GM12878 (cell line): ENCODE measurements around the gene DTX1. TPM values are rescaled to one million over a fixed set of nuclear protein-coding genes. Genes with fewer than 3 reads are reported as not detected.

Experiments
- CREM ChIP-seq: IDR thresholded peaks from 2 replicates; pipeline ENCODE4 v1.6.1; 2014; ENCODE audit warnings: antibody characterized with exemption, low read depth
- EED ChIP-seq: sonication (generic); IDR thresholded peaks from 2 replicates; pipeline ENCODE4 v1.6.1; 2016; ENCODE audit warnings: antibody characterized with exemption, low read depth
- MTA3 ChIP-seq: IDR thresholded peaks from 2 replicates; pipeline ENCODE4 v1.6.1; 2012; ENCODE audit warnings: low read length, inconsistent platforms, borderline replicate concordance
- NFYB ChIP-seq: IDR thresholded peaks from 2 replicates; pipeline ENCODE4 v1.6.1; 2011; ENCODE audit warnings: low read depth, mild to moderate bottlenecking, low read length, improper control_type of control experiment, moderate library complexity; ENCODE audit not compliant: insufficient read depth
- NR2C1 ChIP-seq: fragments of 450-650 bp; IDR thresholded peaks from 2 replicates; pipeline ENCODE4 v1.6.1; 2017; ENCODE audit warnings: antibody characterized with exemption, mild to moderate bottlenecking, moderate library complexity
- POLR2A ChIP-seq: IDR thresholded peaks from 2 replicates; pipeline ENCODE4 v1.6.1; 2011; ENCODE audit warnings: low read depth, mild to moderate bottlenecking, low read length
- STAT1 ChIP-seq: fragments of 450-650 bp; conservative IDR thresholded peaks from 2 replicates; pipeline ENCODE4 v1.6.1; 2014; ENCODE audit warnings: antibody characterized with exemption, mild to moderate bottlenecking
- WRNIP1 ChIP-seq: IDR thresholded peaks from 2 replicates; pipeline ENCODE4 v1.6.1; 2011; ENCODE audit warnings: low read depth, low read length, improper control_type of control experiment, borderline replicate concordance
- YBX1 ChIP-seq: fragments of 450-650 bp; IDR thresholded peaks from 2 replicates; pipeline ENCODE4 v1.6.1; 2016; ENCODE audit warnings: antibody characterized with exemption
- ZNF622 ChIP-seq: fragments of 450-650 bp; IDR thresholded peaks from 2 replicates; pipeline ENCODE4 v1.6.1; 2017; ENCODE audit warnings: mild to moderate bottlenecking, inconsistent platforms
- ZSCAN29 ChIP-seq: fragments of 450-650 bp; IDR thresholded peaks from 2 replicates; pipeline ENCODE4 v1.6.1; 2017; ENCODE audit warnings: mild to moderate bottlenecking, moderate library complexity
- polyA plus RNA-seq, 11 experiments: library from polyadenylated mRNA; depleted of rRNA in 4 of 11; unstranded in 6 of 11; stranded (reverse) in 5 of 11; fragments of >200 nt; fragmentation: Nextera tagmentation in 4 of 11; fragmentation: Illumina TruSeq in 1 of 11; extraction: Ambion mirVana in 4 of 11; extraction: Trizol in 1 of 11; gene quantifications; 1 replicate in 1 of 11; 2 replicates in 10 of 11; pipeline versions ENCODE4 v1.2.1 to v1.2.3, GENCODE V29; 2011 to 2016; ENCODE audit warnings: inconsistent platforms in 2 of 11, missing spikeins in 2 of 11, low read depth in 1 of 11
- total RNA-seq, 4 experiments: library from RNA; depleted of rRNA in 3 of 4; stranded (reverse); fragments of >200 nt in 3 of 4; fragmentation: Illumina TruSeq in 1 of 4; extraction: Trizol in 1 of 4; gene quantifications; 2 replicates each; pipeline versions ENCODE4 v1.2.1 to v1.2.3, GENCODE V29; 2013 to 2021
- TF ChIP-seq, protein P1 (sequence below): fragments of 450-650 bp; IDR thresholded peaks from 2 replicates; pipeline ENCODE4 v1.6.1; 2017; ENCODE audit warnings: low read depth, mild to moderate bottlenecking, moderate library complexity
- TF ChIP-seq, protein P2 (sequence below): fragments of 450-650 bp; IDR thresholded peaks from 2 replicates; pipeline ENCODE4 v1.6.1; 2016; ENCODE audit warnings: mild to moderate bottlenecking, moderate library complexity, borderline replicate concordance
- TF ChIP-seq, protein P3 (sequence below): fragments of 450-650 bp; IDR thresholded peaks from 2 replicates; pipeline ENCODE4 v1.6.1; 2016; ENCODE audit warnings: mild to moderate bottlenecking
- TF ChIP-seq, protein P4 (sequence below): IDR thresholded peaks from 2 replicates; pipeline ENCODE4 v1.6.1; 2012; ENCODE audit warnings: improper control_type of control experiment, low read depth, low read length; ENCODE audit not compliant: insufficient replicate concordance
- TF ChIP-seq, protein P5 (sequence below): fragments of 450-650 bp; conservative IDR thresholded peaks from 2 replicates; pipeline ENCODE4 v1.6.1; 2017; ENCODE audit warnings: mild to moderate bottlenecking, moderate library complexity

Gene DTX1
- total and polyA plus RNA-seq, 10 of the 15 experiments (the other 5 are each of a cell fraction or from before 2014, with no cell fraction given) = 0.09 to 2.8 (median 0.66) TPM

DNA sequence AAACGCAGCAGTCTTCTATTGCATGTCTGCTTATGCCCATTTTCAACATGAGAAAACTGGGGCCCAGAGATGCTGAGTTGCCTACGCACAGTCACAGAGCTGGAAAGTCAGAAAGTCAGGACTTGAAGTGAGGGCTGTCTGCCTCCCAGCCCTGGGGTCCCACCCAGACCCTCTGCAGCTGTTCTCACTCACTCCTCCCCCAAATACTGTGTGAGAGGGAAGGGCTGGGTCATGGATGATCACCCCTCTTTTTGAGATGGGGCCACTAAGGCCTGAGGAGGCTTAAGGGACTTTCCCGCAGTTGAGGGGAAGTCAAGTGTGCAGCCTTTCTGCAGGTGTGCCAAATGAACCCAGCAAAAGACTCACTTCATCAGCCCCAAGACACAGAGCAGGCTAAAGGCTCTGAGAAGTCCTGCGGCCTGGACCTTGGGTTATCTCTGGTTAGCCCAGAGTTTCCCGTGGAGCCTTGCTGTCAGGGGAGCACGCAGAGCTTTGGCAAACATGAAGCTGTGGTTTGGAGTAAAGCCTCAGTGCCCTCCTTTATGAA is 18.7 kb downstream of the DTX1 start (continued):
- TF ChIP-seq EED (peak; percentile 90), STAT1 (no peak), ZSCAN29 (no peak), YBX1 (no peak), POLR2A (peak; percentile 30; the same call in 1 of the 2 replicates), NFYB (no peak), WRNIP1 (no peak), CREM (peak; percentile 42; the same call in 1 of the 2 replicates), NR2C1 (no peak), ZNF622 (no peak), MTA3 (peak; percentile 93; the same call in 1 of the 2 replicates)
- TF ChIP-seq, protein P1, sequence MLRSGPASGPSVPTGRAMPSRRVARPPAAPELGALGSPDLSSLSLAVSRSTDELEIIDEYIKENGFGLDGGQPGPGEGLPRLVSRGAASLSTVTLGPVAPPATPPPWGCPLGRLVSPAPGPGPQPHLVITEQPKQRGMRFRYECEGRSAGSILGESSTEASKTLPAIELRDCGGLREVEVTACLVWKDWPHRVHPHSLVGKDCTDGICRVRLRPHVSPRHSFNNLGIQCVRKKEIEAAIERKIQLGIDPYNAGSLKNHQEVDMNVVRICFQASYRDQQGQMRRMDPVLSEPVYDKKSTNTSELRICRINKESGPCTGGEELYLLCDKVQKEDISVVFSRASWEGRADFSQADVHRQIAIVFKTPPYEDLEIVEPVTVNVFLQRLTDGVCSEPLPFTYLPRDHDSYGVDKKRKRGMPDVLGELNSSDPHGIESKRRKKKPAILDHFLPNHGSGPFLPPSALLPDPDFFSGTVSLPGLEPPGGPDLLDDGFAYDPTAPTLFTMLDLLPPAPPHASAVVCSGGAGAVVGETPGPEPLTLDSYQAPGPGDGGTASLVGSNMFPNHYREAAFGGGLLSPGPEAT = peak; percentile 87
- TF ChIP-seq, protein P2, sequence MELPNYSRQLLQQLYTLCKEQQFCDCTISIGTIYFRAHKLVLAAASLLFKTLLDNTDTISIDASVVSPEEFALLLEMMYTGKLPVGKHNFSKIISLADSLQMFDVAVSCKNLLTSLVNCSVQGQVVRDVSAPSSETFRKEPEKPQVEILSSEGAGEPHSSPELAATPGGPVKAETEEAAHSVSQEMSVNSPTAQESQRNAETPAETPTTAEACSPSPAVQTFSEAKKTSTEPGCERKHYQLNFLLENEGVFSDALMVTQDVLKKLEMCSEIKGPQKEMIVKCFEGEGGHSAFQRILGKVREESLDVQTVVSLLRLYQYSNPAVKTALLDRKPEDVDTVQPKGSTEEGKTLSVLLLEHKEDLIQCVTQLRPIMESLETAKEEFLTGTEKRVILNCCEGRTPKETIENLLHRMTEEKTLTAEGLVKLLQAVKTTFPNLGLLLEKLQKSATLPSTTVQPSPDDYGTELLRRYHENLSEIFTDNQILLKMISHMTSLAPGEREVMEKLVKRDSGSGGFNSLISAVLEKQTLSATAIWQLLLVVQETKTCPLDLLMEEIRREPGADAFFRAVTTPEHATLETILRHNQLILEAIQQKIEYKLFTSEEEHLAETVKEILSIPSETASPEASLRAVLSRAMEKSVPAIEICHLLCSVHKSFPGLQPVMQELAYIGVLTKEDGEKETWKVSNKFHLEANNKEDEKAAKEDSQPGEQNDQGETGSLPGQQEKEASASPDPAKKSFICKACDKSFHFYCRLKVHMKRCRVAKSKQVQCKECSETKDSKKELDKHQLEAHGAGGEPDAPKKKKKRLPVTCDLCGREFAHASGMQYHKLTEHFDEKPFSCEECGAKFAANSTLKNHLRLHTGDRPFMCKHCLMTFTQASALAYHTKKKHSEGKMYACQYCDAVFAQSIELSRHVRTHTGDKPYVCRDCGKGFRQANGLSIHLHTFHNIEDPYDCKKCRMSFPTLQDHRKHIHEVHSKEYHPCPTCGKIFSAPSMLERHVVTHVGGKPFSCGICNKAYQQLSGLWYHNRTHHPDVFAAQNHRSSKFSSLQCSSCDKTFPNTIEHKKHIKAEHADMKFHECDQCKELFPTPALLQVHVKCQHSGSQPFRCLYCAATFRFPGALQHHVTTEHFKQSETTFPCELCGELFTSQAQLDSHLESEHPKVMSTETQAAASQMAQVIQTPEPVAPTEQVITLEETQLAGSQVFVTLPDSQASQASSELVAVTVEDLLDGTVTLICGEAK = no peak
- TF ChIP-seq, protein P3, sequence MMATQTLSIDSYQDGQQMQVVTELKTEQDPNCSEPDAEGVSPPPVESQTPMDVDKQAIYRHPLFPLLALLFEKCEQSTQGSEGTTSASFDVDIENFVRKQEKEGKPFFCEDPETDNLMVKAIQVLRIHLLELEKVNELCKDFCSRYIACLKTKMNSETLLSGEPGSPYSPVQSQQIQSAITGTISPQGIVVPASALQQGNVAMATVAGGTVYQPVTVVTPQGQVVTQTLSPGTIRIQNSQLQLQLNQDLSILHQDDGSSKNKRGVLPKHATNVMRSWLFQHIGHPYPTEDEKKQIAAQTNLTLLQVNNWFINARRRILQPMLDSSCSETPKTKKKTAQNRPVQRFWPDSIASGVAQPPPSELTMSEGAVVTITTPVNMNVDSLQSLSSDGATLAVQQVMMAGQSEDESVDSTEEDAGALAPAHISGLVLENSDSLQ = no peak
- TF ChIP-seq, protein P4, sequence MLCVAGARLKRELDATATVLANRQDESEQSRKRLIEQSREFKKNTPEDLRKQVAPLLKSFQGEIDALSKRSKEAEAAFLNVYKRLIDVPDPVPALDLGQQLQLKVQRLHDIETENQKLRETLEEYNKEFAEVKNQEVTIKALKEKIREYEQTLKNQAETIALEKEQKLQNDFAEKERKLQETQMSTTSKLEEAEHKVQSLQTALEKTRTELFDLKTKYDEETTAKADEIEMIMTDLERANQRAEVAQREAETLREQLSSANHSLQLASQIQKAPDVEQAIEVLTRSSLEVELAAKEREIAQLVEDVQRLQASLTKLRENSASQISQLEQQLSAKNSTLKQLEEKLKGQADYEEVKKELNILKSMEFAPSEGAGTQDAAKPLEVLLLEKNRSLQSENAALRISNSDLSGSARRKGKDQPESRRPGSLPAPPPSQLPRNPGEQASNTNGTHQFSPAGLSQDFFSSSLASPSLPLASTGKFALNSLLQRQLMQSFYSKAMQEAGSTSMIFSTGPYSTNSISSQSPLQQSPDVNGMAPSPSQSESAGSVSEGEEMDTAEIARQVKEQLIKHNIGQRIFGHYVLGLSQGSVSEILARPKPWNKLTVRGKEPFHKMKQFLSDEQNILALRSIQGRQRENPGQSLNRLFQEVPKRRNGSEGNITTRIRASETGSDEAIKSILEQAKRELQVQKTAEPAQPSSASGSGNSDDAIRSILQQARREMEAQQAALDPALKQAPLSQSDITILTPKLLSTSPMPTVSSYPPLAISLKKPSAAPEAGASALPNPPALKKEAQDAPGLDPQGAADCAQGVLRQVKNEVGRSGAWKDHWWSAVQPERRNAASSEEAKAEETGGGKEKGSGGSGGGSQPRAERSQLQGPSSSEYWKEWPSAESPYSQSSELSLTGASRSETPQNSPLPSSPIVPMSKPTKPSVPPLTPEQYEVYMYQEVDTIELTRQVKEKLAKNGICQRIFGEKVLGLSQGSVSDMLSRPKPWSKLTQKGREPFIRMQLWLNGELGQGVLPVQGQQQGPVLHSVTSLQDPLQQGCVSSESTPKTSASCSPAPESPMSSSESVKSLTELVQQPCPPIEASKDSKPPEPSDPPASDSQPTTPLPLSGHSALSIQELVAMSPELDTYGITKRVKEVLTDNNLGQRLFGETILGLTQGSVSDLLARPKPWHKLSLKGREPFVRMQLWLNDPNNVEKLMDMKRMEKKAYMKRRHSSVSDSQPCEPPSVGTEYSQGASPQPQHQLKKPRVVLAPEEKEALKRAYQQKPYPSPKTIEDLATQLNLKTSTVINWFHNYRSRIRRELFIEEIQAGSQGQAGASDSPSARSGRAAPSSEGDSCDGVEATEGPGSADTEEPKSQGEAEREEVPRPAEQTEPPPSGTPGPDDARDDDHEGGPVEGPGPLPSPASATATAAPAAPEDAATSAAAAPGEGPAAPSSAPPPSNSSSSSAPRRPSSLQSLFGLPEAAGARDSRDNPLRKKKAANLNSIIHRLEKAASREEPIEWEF = peak; percentile 63
- TF ChIP-seq, protein P5, sequence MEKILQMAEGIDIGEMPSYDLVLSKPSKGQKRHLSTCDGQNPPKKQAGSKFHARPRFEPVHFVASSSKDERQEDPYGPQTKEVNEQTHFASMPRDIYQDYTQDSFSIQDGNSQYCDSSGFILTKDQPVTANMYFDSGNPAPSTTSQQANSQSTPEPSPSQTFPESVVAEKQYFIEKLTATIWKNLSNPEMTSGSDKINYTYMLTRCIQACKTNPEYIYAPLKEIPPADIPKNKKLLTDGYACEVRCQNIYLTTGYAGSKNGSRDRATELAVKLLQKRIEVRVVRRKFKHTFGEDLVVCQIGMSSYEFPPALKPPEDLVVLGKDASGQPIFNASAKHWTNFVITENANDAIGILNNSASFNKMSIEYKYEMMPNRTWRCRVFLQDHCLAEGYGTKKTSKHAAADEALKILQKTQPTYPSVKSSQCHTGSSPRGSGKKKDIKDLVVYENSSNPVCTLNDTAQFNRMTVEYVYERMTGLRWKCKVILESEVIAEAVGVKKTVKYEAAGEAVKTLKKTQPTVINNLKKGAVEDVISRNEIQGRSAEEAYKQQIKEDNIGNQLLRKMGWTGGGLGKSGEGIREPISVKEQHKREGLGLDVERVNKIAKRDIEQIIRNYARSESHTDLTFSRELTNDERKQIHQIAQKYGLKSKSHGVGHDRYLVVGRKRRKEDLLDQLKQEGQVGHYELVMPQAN = no peak; the same call in 1 of the 2 replicates
